Articular chondrocyte of knee joint (primary cell): ENCODE data around the gene AKAIN1. TPM values are rescaled to one million over a fixed set of nuclear protein-coding genes. Genes with fewer than 3 reads are reported as not detected.

ENCODE experiments used
- total RNA-seq: library from RNA; depleted of rRNA; stranded (reverse); fragments of >200 nt; gene quantifications from 2 replicates; pipeline ENCODE4 v1.2.3, GENCODE V29; 2012

AKAIN1 gene, protein sequence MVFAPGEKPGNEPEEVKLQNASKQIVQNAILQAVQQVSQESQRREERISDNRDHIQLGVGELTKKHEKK
- not detected in 2 replicates for total RNA-seq

DNA sequence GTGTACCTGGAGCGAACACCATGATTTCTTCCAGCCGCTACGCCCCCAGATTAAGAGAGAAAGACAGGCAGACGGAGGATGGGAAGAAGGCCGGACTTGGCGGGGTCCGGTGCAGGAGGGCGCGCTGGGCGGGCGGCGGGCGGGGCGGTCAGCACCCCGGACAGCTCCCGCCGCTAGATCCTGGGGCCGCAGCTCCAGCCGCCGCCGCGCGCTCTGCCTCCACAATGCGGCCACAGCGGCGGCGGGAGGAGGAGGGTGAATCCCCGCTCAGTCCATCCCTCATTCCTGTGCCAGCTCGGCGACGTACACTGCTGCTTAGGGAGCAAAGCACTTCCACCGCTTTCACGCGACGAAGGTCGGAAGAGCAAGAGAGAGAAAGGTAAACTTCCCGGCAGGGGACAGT is at the start of gene AKAIN1:
AKAIN1 (minus strand) TSS at position 226 of the 403 bp plus-strand sequence; CDS start at position 22, 204 bp downstream.

Other genes starting within 250 kb of the AKAIN1 start
- gene ZBTB14, start 98.5 kb upstream of the AKAIN1 start, total RNA-seq = 18.3 and 18.8 TPM in 2 replicates